Measurements from ENCODE around the gene SRP54. TPM values are rescaled to one million over a fixed set of nuclear protein-coding genes. Genes with fewer than 3 reads are reported as not detected.

Gene SRP54
- total and polyA plus RNA-seq, 2 of the 13 experiments (the other 11 are each of a cell fraction or from before 2014, with no cell fraction given), result 42.2 to 207 TPM

- TF ChIP-seq, protein P1, sequence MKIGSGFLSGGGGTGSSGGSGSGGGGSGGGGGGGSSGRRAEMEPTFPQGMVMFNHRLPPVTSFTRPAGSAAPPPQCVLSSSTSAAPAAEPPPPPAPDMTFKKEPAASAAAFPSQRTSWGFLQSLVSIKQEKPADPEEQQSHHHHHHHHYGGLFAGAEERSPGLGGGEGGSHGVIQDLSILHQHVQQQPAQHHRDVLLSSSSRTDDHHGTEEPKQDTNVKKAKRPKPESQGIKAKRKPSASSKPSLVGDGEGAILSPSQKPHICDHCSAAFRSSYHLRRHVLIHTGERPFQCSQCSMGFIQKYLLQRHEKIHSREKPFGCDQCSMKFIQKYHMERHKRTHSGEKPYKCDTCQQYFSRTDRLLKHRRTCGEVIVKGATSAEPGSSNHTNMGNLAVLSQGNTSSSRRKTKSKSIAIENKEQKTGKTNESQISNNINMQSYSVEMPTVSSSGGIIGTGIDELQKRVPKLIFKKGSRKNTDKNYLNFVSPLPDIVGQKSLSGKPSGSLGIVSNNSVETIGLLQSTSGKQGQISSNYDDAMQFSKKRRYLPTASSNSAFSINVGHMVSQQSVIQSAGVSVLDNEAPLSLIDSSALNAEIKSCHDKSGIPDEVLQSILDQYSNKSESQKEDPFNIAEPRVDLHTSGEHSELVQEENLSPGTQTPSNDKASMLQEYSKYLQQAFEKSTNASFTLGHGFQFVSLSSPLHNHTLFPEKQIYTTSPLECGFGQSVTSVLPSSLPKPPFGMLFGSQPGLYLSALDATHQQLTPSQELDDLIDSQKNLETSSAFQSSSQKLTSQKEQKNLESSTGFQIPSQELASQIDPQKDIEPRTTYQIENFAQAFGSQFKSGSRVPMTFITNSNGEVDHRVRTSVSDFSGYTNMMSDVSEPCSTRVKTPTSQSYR (CRISPR knock-in tag; IDR thresholded peaks at IDR 0.05; ENCODE audit: borderline replicate concordance), result peak; percentile 17; the same call in 1 of the 2 replicates
- TF ChIP-seq HBP1 (CRISPR knock-in tag; IDR thresholded peaks at IDR 0.05; ENCODE audit: low read depth), result peak; percentile 98
- TF ChIP-seq, protein P2, sequence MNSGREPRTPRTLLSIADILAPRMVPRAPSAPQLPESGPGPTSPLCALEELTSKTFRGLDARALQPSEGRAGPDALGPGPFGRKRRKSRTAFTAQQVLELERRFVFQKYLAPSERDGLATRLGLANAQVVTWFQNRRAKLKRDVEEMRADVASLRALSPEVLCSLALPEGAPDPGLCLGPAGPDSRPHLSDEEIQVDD (CRISPR knock-in tag; IDR thresholded peaks at IDR 0.05; ENCODE audit: borderline replicate concordance), result peak; percentile 86; the same call in 1 of the 2 replicates
- peak; percentile 91; the same call in 1 of the 2 replicates for TF ChIP-seq KLF11 (CRISPR knock-in tag; IDR thresholded peaks at IDR 0.05)
- peak; percentile 93 for TF ChIP-seq ZNF766 (CRISPR knock-in tag; IDR thresholded peaks at IDR 0.05; ENCODE audit: borderline replicate concordance)
- peak; percentile 98 for TF ChIP-seq ZNF354B (CRISPR knock-in tag; IDR thresholded peaks at IDR 0.05)
- no peak for TF ChIP-seq CCDC6 (CRISPR knock-in tag; IDR thresholded peaks at IDR 0.05)
- TF ChIP-seq MTA1 (CRISPR knock-in tag; IDR thresholded peaks at IDR 0.05; ENCODE audit: borderline replicate concordance), result peak; percentile 92; the same call in 1 of the 2 replicates
- TF ChIP-seq, protein P3, sequence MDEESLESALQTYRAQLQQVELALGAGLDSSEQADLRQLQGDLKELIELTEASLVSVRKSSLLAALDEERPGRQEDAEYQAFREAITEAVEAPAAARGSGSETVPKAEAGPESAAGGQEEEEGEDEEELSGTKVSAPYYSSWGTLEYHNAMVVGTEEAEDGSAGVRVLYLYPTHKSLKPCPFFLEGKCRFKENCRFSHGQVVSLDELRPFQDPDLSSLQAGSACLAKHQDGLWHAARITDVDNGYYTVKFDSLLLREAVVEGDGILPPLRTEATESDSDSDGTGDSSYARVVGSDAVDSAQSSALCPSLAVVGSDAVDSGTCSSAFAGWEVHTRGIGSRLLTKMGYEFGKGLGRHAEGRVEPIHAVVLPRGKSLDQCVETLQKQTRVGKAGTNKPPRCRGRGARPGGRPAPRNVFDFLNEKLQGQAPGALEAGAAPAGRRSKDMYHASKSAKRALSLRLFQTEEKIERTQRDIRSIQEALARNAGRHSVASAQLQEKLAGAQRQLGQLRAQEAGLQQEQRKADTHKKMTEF (CRISPR knock-in tag; IDR thresholded peaks at IDR 0.05), result peak; percentile 100
- TF ChIP-seq, protein P4, sequence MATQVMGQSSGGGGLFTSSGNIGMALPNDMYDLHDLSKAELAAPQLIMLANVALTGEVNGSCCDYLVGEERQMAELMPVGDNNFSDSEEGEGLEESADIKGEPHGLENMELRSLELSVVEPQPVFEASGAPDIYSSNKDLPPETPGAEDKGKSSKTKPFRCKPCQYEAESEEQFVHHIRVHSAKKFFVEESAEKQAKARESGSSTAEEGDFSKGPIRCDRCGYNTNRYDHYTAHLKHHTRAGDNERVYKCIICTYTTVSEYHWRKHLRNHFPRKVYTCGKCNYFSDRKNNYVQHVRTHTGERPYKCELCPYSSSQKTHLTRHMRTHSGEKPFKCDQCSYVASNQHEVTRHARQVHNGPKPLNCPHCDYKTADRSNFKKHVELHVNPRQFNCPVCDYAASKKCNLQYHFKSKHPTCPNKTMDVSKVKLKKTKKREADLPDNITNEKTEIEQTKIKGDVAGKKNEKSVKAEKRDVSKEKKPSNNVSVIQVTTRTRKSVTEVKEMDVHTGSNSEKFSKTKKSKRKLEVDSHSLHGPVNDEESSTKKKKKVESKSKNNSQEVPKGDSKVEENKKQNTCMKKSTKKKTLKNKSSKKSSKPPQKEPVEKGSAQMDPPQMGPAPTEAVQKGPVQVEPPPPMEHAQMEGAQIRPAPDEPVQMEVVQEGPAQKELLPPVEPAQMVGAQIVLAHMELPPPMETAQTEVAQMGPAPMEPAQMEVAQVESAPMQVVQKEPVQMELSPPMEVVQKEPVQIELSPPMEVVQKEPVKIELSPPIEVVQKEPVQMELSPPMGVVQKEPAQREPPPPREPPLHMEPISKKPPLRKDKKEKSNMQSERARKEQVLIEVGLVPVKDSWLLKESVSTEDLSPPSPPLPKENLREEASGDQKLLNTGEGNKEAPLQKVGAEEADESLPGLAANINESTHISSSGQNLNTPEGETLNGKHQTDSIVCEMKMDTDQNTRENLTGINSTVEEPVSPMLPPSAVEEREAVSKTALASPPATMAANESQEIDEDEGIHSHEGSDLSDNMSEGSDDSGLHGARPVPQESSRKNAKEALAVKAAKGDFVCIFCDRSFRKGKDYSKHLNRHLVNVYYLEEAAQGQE (IDR thresholded peaks at IDR 0.05; ENCODE audit: borderline replicate concordance in 1 of 2, low read depth in 1 of 2, low read length in 2 of 2), result peak in 1 of 2 experiments; percentile 76; a peak in 1 of 4 replicates
- no peak for TF ChIP-seq ZFP82 (CRISPR knock-in tag; IDR thresholded peaks at IDR 0.05; ENCODE audit: borderline replicate concordance)
- TF ChIP-seq SRF (IDR thresholded peaks at IDR 0.05; ENCODE audit: low read depth, low read length), result peak; percentile 63; the same call in 1 of the 2 replicates
- peak; percentile 83 for TF ChIP-seq ETV5 (CRISPR knock-in tag; IDR thresholded peaks at IDR 0.05; ENCODE audit: borderline replicate concordance)
- TF ChIP-seq, protein P5, sequence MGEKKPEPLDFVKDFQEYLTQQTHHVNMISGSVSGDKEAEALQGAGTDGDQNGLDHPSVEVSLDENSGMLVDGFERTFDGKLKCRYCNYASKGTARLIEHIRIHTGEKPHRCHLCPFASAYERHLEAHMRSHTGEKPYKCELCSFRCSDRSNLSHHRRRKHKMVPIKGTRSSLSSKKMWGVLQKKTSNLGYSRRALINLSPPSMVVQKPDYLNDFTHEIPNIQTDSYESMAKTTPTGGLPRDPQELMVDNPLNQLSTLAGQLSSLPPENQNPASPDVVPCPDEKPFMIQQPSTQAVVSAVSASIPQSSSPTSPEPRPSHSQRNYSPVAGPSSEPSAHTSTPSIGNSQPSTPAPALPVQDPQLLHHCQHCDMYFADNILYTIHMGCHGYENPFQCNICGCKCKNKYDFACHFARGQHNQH (CRISPR knock-in tag; IDR thresholded peaks at IDR 0.05), result peak; percentile 99
- TF ChIP-seq YY1 (IDR thresholded peaks at IDR 0.05; ENCODE audit: insufficient read depth, insufficient replicate concordance, low read depth, low read length), result peak; percentile 81
Measured at GRCh38 chr14:34982421-34983147, at the start of gene SRP54 (continued).
